Uterus (tissue), 4 donors: Measurements from ENCODE around the gene GATB. TPM values are rescaled to one million over a fixed set of nuclear protein-coding genes. Genes with fewer than 3 reads are reported as not detected.

ENCODE experiments used
- DNase-seq, 2 donors: peaks; one replicate each; pipeline ENCODE4 v3.0.0-alpha.2; 2019 to 2020
- H3K27ac ChIP-seq, 2 donors: fragments of 200-600 bp; sonication (generic); 1 replicate in 1 of 2; 2 replicates in 1 of 2; pipeline ENCODE4 v1.5.1; 2016 to 2018
- H3K27me3 ChIP-seq, 2 donors: fragments of 200-600 bp; sonication (generic); one replicate each; pipeline ENCODE4 v1.5.1; 2018 to 2019; ENCODE audit warnings: control low read depth in 1 of 2
- H3K36me3 ChIP-seq, 2 donors: fragments of 200-600 bp; sonication (generic); one replicate each; pipeline ENCODE4 v1.5.1; 2019; ENCODE audit warnings: control low read depth in 1 of 2
- H3K4me1 ChIP-seq, 2 donors: fragments of 200-600 bp; sonication (generic); one replicate each; pipeline ENCODE4 v1.5.1; 2018 to 2019; ENCODE audit warnings: control low read depth in 1 of 2
- H3K4me3 ChIP-seq, 2 donors: fragments of 200-600 bp; sonication (generic); 1 replicate in 1 of 2; 2 replicates in 1 of 2; pipeline ENCODE4 v1.5.1; 2018 to 2019; ENCODE audit warnings: mild to moderate bottlenecking in 1 of 2
- H3K9me3 ChIP-seq, 2 donors: fragments of 200-600 bp; sonication (generic); one replicate each; pipeline ENCODE4 v1.5.1; 2019; ENCODE audit warnings: control low read depth in 1 of 2
- POLR2A ChIP-seq, 2 donors: fragments of 450-650 bp; IDR thresholded peaks; one replicate each; pipeline ENCODE4 v1.6.1; 2016; ENCODE audit warnings: antibody characterized with exemption in 2 of 2, mild to moderate bottlenecking in 1 of 2, moderate library complexity in 1 of 2
- intact Hi-C: fragments of 100-400 bp; cut with DNase I; formaldehyde crosslinking; loops from one replicate; pipeline ENCODE4 v1.15.1; 2023; ENCODE audit warnings: low total_unique reads
- total RNA-seq, 4 donors: library from RNA; depleted of rRNA in 3 of 4; stranded (reverse); fragments of >200 nt in 3 of 4; gene quantifications; one replicate each; pipeline versions ENCODE4 v1.1.0 to v1.2.4, GENCODE V29; 2014 to 2023
- TF ChIP-seq, protein P1 (sequence below), 4 experiments: fragments of 200-600 bp in 2 of 4; fragments of 450-650 bp in 2 of 4; sonication (generic) in 2 of 4; IDR thresholded peaks; one replicate each; pipeline ENCODE4 v1.5.1; 2016 to 2019; ENCODE audit warnings: antibody characterized with exemption in 4 of 4, mild to moderate bottlenecking in 2 of 4, moderate library complexity in 1 of 4
- donor health status: DM: yes; HTN: yes; CAD: no.

GATB gene
- total RNA-seq, 4 donors from 2014 or later = 2.8 to 31.5 (median 12.4) TPM

DNA sequence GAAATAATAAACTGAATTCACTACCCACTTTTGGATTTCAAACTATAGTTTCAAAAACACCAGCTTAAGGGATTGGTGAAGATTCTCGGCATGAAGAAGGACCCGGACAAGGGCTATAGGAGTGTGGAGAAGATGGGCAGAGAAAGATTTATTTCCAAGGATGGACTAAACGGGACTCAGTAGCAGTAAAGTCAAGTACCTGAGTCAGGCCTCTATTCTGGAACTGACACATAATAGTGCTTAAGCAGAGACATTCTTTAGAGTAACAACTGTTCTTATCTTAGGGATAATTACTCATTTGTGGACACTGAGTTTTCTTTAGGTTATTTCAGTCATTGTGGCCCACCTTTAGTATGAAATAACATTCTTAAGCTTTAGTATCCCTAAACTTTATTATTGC is 134.6 kb downstream of the GATB start:
- TF ChIP-seq, protein P1, sequence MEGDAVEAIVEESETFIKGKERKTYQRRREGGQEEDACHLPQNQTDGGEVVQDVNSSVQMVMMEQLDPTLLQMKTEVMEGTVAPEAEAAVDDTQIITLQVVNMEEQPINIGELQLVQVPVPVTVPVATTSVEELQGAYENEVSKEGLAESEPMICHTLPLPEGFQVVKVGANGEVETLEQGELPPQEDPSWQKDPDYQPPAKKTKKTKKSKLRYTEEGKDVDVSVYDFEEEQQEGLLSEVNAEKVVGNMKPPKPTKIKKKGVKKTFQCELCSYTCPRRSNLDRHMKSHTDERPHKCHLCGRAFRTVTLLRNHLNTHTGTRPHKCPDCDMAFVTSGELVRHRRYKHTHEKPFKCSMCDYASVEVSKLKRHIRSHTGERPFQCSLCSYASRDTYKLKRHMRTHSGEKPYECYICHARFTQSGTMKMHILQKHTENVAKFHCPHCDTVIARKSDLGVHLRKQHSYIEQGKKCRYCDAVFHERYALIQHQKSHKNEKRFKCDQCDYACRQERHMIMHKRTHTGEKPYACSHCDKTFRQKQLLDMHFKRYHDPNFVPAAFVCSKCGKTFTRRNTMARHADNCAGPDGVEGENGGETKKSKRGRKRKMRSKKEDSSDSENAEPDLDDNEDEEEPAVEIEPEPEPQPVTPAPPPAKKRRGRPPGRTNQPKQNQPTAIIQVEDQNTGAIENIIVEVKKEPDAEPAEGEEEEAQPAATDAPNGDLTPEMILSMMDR (IDR thresholded peaks at IDR 0.05) = no peak
- no peak for TF ChIP-seq POLR2A (IDR thresholded peaks at IDR 0.05)
- no peaks in the 10 kb centered on the region for H3K27me3 ChIP-seq
- intact Hi-C loops = no loop called here

DNA sequence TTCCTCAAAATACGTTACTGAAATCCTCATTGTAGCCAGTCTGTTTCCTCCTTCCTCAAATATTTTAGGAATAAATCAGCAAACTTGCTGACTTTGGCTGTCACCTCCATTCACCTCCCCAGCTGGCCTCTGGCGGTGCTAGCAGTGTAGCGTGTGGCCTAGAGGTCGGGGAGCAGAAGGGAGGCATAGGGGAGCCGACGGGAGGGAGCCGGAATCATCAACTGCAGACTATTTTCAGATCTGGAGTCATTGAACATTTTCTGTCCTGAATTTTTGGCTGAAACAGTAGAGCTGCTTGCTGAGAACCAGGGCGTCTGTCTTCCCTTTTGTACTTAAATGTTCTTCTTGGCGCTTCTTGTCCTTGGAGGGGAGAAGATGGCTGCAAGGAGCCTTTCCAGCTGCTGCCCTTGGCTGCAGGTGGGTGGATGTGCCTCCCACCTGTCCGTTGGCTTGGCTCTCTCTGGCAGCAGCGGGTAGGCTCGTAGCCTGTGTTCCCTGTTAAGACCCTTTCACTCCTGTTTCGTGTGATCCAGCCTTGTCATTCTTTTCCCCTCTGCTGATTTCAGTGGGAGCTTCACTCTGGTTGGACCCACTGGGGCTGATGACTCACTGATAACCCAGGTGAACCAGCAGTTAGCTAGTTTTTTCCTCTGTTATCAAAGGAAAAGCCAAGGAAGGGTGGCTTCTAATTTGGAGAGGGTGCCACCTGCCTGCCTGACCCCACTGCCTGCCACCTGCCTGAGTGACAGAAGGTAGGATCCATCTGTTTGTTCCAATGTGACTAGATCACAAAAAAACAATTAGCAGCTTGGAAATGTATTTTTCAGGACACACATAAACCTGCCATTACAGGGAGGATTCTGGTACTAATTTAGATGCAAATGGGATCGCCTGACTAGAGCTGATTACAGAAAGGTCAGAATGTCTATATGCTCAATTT is 135.9 kb downstream of the GATB start:
- Histone ChIP-seq H3K4me3 (no peak overlapping the region), H3K36me3 (no peaks in the 10 kb centered on the region), H3K9me3 (no peaks in the 10 kb centered on the region), H3K27ac (peak overlapping the region in 1 of 2 donors; percentile 7), H3K4me1 (no peaks in the 10 kb centered on the region), H3K27me3 (no peaks in the 10 kb centered on the region)
- DNase-seq = peak in 1 of 2 donors; percentile 48
- intact Hi-C loops = no loop called here
- TF ChIP-seq POLR2A (IDR thresholded peaks at IDR 0.05) = no peak
- TF ChIP-seq, protein P1 (IDR thresholded peaks at IDR 0.05) = no peak

More for the DNA sequence above, 134.6 kb downstream of the GATB start:
- no peaks in the 10 kb centered on the region for H3K4me1 ChIP-seq
- DNase-seq = no peak
- H3K4me3 ChIP-seq = no peak overlapping the region
- no peaks in the 10 kb centered on the region for H3K36me3 ChIP-seq
- H3K27ac ChIP-seq = no peak overlapping the region
- H3K9me3 ChIP-seq = no peaks in the 10 kb centered on the region
